ENCODE results near the gene AMDHD2.
"Not testable (repeated sequence)": the region's sequence is repeated elsewhere in the genome, so short reads cannot be mapped to it uniquely, and the experiment has no call there.

Gene AMDHD2

DNA sequence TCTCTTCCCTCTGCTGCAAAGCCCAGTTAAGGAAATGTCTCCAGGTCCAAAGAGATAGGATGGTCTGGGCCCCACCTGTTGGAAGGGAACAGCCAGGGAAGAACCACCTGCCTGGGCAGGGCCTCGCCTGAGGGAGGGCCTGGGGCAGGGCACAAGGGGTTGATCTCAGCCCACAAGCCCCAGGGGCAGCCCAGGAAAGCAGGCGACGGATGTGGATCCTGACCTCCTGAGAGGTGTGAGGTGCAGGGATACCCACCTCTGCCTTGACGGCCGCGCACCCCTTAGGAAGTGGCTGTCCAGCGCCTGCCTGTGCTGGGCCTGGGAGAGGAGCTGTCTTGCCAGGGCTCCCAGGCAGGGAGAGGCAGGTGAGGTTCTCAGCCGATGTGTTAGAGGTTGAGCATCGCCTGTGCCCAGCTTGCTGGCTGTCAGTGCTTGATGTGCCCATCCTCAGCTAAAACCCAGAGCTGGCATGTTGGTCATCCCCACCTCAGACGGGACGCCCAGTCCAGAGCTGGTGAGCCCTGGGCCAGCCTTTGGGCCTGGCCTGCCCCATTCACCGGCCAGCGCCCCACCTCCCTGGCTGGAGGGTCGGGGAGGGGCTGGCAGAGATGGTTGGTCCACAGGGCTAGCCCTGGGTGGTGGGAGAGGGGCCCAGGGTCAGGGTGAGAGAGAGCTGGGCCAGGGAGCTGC, 10.6 kb downstream of the AMDHD2 start:
- no peak for DNase-seq (ENCODE audit: low read depth, low spot score)
- in situ Hi-C loops (cut with HindIII; ENCODE audit: low sequenced_read_pairs): no loop called here
- no peak for TF ChIP-seq CTCF (IDR thresholded peaks at IDR 0.05; ENCODE audit: low read depth, low read length)
- no peak overlapping the region for H3K4me3 ChIP-seq (ENCODE audit: low read depth, low read length)

DNA sequence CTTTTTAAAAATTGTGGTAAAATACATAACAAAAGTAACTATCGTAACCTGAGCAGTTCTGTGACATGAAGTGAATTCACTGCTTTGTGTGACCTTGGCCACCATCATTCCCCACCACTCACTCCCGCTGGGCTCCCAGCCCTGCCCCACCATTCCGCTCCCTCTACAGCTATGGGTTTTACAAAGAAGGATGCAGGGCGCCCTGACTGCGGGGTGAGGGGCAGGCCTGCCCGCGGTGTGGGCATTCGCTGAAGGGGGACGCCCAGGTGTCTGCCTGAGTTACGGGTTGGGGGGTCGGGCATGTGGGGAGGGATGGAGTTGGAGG, 11.2 kb downstream of the AMDHD2 start, which contains the start of gene CEMP1:
TSS of gene CEMP1 (minus strand) at position 38 of the 325 bp plus-strand sequence. CDS start 335 bp downstream, outside the sequence.
- H3K4me3 ChIP-seq (ENCODE audit: low read depth, low read length): peak within 1 kb of the TSS; percentile 59
- no peak for TF ChIP-seq CTCF (IDR thresholded peaks at IDR 0.05; ENCODE audit: low read depth, low read length)
- in situ Hi-C loops (cut with HindIII; ENCODE audit: low sequenced_read_pairs): no loop called here
- no peak for DNase-seq (ENCODE audit: low read depth, low spot score)

DNA sequence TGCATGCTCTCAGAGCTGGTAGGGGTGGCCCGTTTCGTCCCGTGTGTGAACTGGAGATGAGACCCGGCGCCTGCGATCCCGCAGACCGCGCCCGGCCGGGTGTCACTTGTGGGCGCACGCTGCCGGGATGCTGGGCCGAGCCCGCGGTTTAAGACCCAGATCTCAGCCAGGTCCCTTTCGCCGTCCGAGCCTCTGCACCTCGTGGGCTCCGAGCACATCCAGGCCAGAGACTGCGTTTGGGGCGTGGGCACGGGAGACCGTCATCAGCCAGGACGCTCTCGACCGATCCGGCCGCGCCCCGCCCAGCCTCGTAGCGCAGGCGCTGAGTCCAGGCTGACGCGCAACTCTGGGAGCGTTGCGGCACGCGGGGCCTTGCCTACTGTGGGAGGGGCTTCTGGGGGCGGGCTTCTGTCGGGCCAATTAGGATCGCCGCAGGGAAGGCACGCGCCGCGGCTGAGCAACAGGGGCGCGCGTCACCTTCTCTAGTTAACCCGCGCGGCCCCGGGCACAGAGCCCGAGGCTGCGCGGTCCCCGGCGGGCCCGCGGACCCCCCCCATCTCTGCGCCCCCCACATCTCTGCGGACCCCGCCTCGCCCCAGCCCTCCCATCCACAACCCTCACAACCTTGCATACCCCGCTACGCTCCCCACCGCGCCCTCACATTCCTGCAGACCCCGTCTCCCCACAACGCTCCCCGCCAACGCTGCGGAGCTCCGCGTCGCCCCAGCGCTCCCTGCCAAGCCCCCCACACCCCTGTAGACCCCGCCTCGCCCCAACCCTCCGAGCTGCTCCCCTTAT, 11.7 kb downstream of the AMDHD2 start:
- peak overlapping the region; percentile 59 for H3K4me3 ChIP-seq (ENCODE audit: low read depth, low read length)
- no peak for TF ChIP-seq CTCF (IDR thresholded peaks at IDR 0.05; ENCODE audit: low read depth, low read length)
- in situ Hi-C loops (cut with HindIII; ENCODE audit: low sequenced_read_pairs): no loop called here
- DNase-seq (ENCODE audit: low read depth, low spot score): peak; percentile 98

GRCh38 chr16:2532494-2533141, 12.4 kb downstream of the AMDHD2 start:
- in situ Hi-C loops (cut with HindIII; ENCODE audit: low sequenced_read_pairs): no loop called here
- TF ChIP-seq CTCF (IDR thresholded peaks at IDR 0.05; ENCODE audit: low read depth, low read length): no peak
- H3K4me3 ChIP-seq (ENCODE audit: low read depth, low read length): peak overlapping the region; percentile 59
- peak; percentile 32 for DNase-seq (ENCODE audit: low read depth, low spot score)

- DNase-seq (ENCODE audit: low read depth, low spot score); in situ Hi-C loops (cut with HindIII; ENCODE audit: low sequenced_read_pairs): not testable (repeated sequence)
- H3K4me3 ChIP-seq (ENCODE audit: low read depth, low read length): peak overlapping the region; percentile 59
These were observed 13.1 kb downstream of the AMDHD2 start for GRCh38 chr16:2533142-2533755.

GRCh38 chr16:2533912-2534311, 13.7 kb downstream of the AMDHD2 start:
- in situ Hi-C loops (cut with HindIII; ENCODE audit: low sequenced_read_pairs): no loop called here
- no peak for DNase-seq (ENCODE audit: low read depth, low spot score)
- H3K4me3 ChIP-seq (ENCODE audit: low read depth, low read length): no peak overlapping the region
- no peak for TF ChIP-seq CTCF (IDR thresholded peaks at IDR 0.05; ENCODE audit: low read depth, low read length)

DNA sequence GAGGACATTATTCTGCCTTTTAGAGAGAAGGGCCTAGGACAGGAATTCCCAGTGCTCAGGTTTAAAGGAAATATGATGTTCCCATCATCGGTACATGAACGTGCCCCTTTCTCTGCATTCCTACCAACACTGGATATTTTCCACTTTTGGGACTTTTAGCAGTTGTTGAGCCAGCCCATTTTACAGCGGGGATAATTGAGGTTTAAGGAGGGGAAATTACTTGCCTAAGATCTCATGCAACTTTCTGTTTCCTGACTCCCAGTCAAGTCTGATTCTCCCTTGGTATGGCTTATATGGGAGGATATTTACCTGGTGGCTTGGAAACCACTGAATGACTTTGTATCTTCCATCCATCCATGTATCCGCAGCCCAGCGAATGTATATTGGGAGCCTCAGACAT, 14.2 kb downstream of the AMDHD2 start:
- DNase-seq (ENCODE audit: low read depth, low spot score); H3K4me3 ChIP-seq (ENCODE audit: low read depth, low read length); in situ Hi-C loops (cut with HindIII; ENCODE audit: low sequenced_read_pairs): not testable (repeated sequence)
